H9 (cell line): ENCODE results near the gene DCAF5. TPM values are rescaled to one million over a fixed set of nuclear protein-coding genes. Genes with fewer than 3 reads are reported as not detected.

Experiments
- DNase-seq: peaks from one replicate; pipeline ENCODE4 v3.0.0-alpha.2; 2017
- H2AFZ ChIP-seq: one replicate; pipeline ENCODE4 v1.6.1; 2013; ENCODE audit warnings: mild to moderate bottlenecking, low read length, control low read depth, moderate library complexity
- H2AK5ac ChIP-seq: 2 replicates; pipeline ENCODE4 v1.6.1; 2013; ENCODE audit warnings: low read length, control low read depth, mixed read lengths; ENCODE audit not compliant: insufficient read length
- H2BK120ac ChIP-seq: one replicate; pipeline ENCODE4 v1.6.1; 2013; ENCODE audit warnings: low read depth, mild to moderate bottlenecking, low read length, control low read depth, inconsistent platforms; ENCODE audit not compliant: poor library complexity, severe bottlenecking
- H2BK12ac ChIP-seq: 2 replicates; pipeline ENCODE4 v1.6.1; 2013; ENCODE audit warnings: low read length, control low read depth, mixed read lengths, low read depth; ENCODE audit not compliant: insufficient read length
- H2BK15ac ChIP-seq: 2 replicates; pipeline ENCODE4 v1.6.1; 2013; ENCODE audit warnings: low read depth, low read length, control low read depth
- H2BK20ac ChIP-seq: one replicate; pipeline ENCODE4 v1.6.1; 2013; ENCODE audit warnings: low read depth, mild to moderate bottlenecking, low read length, control low read depth, inconsistent platforms; ENCODE audit not compliant: poor library complexity, severe bottlenecking
- H2BK5ac ChIP-seq: 2 replicates; pipeline ENCODE4 v1.6.1; 2013; ENCODE audit warnings: low read length, control low read depth, mixed read lengths; ENCODE audit not compliant: insufficient read length
- H3K14ac ChIP-seq: 2 replicates; pipeline ENCODE4 v1.6.1; 2013; ENCODE audit warnings: low read length, control low read depth; ENCODE audit not compliant: insufficient read depth
- H3K18ac ChIP-seq: 2 replicates; pipeline ENCODE4 v1.6.1; 2013; ENCODE audit warnings: low read depth, mild to moderate bottlenecking, mixed read lengths, low read length, control low read depth; ENCODE audit not compliant: insufficient read length
- H3K23ac ChIP-seq: 2 replicates; pipeline ENCODE4 v1.6.1; 2013; ENCODE audit warnings: low read length, control low read depth, mixed read lengths, low read depth; ENCODE audit not compliant: insufficient read length
- H3K23me2 ChIP-seq: 2 replicates; pipeline ENCODE4 v1.6.1; 2013; ENCODE audit warnings: low read depth, mild to moderate bottlenecking, mixed read lengths, low read length, control low read depth; ENCODE audit not compliant: insufficient read length, poor library complexity, severe bottlenecking
- H3K27ac ChIP-seq: 2 replicates; pipeline ENCODE4 v1.5.1; 2013; ENCODE audit warnings: low read length, control low read depth, mixed read lengths, low read depth; ENCODE audit not compliant: insufficient read length
- H3K27me3 ChIP-seq: 2 replicates; pipeline ENCODE4 v1.6.1; 2013; ENCODE audit warnings: low read length, control low read depth, inconsistent platforms; ENCODE audit not compliant: insufficient read depth
- H3K4ac ChIP-seq: 2 replicates; pipeline ENCODE4 v1.6.1; 2013; ENCODE audit warnings: low read depth, mild to moderate bottlenecking, control low read depth, inconsistent platforms, low read length, moderate library complexity
- H3K4me1 ChIP-seq: 2 replicates; pipeline ENCODE4 v1.6.1; 2013; ENCODE audit warnings: low read length, control low read depth, inconsistent platforms; ENCODE audit not compliant: insufficient read depth
- H3K4me2 ChIP-seq: 2 replicates; pipeline ENCODE4 v1.6.1; 2013; ENCODE audit warnings: low read length, control low read depth, mixed read lengths; ENCODE audit not compliant: insufficient read length, insufficient read depth
- H3K56ac ChIP-seq: 2 replicates; pipeline ENCODE4 v1.6.1; 2013; ENCODE audit warnings: low read depth, mild to moderate bottlenecking, mixed read lengths, low read length, control low read depth; ENCODE audit not compliant: insufficient read length
- H3K79me1 ChIP-seq: 2 replicates; pipeline ENCODE4 v1.6.1; 2013; ENCODE audit warnings: low read depth, mild to moderate bottlenecking, moderate library complexity, low read length, control low read depth, inconsistent platforms; ENCODE audit not compliant: insufficient read depth, poor library complexity, severe bottlenecking
- H3K79me2 ChIP-seq: 2 replicates; pipeline ENCODE4 v1.6.1; 2013; ENCODE audit warnings: low read length, control low read depth, inconsistent platforms; ENCODE audit not compliant: insufficient read depth
- H3K9ac ChIP-seq: 2 replicates; pipeline ENCODE4 v1.6.1; 2013; ENCODE audit warnings: low read length, control low read depth, mixed read lengths; ENCODE audit not compliant: insufficient read length; ENCODE audit errors: extremely low read depth
- H3K9me3 ChIP-seq: one replicate; pipeline ENCODE4 v1.6.1; 2013; ENCODE audit warnings: low read depth, low read length, inconsistent platforms; ENCODE audit not compliant: control insufficient read depth
- H3T11ph ChIP-seq: one replicate; pipeline ENCODE4 v1.6.1; 2013; ENCODE audit warnings: mild to moderate bottlenecking, low read length, control low read depth, inconsistent platforms
- H4K20me1 ChIP-seq: one replicate; pipeline ENCODE4 v1.6.1; 2013; ENCODE audit not compliant: control insufficient read depth, insufficient read length, insufficient read depth
- H4K5ac ChIP-seq: 2 replicates; pipeline ENCODE4 v1.6.1; 2013; ENCODE audit warnings: low read depth, mild to moderate bottlenecking, mixed read lengths, low read length, control low read depth; ENCODE audit not compliant: insufficient read length
- H4K8ac ChIP-seq: replicated peaks from 2 replicates; pipeline ENCODE4 v1.6.1; 2013; ENCODE audit warnings: low read length, control low read depth, mixed read lengths, low read depth; ENCODE audit not compliant: insufficient read length
- H4K91ac ChIP-seq: 2 replicates; pipeline ENCODE4 v1.6.1; 2013; ENCODE audit warnings: low read depth, mild to moderate bottlenecking, moderate library complexity, mixed read lengths, low read length, control low read depth; ENCODE audit not compliant: insufficient read length
- H3K27ac Mint-ChIP-seq, 3 experiments: 2 replicates in 2 of 3; 3 replicates in 1 of 3; pipeline ENCODE4 v1.8.0; 2020 to 2021; ENCODE audit warnings: mixed read lengths in 3 of 3, mild to moderate bottlenecking in 1 of 3, moderate library complexity in 1 of 3
- H3K27me3 Mint-ChIP-seq: 2 replicates; pipeline ENCODE4 v1.8.0; 2021; ENCODE audit warnings: low read depth, mild to moderate bottlenecking, moderate library complexity, mixed read lengths
- H3K36me3 Mint-ChIP-seq, 3 experiments: 2 replicates in 2 of 3; 3 replicates in 1 of 3; pipeline ENCODE4 v1.8.0; 2020 to 2021; ENCODE audit warnings: low read depth in 3 of 3, mixed read lengths in 3 of 3; ENCODE audit not compliant: insufficient read depth in 1 of 3
- H3K4me1 Mint-ChIP-seq, 2 experiments: 2 replicates each; pipeline ENCODE4 v1.8.0; 2020; ENCODE audit warnings: mixed read lengths in 2 of 2
- H3K4me3 Mint-ChIP-seq, 2 experiments: 2 replicates in 1 of 2; 3 replicates in 1 of 2; pipeline ENCODE4 v1.8.0; 2020 to 2021; ENCODE audit warnings: mild to moderate bottlenecking in 2 of 2, mixed read lengths in 2 of 2, moderate library complexity in 1 of 2
- H3K9me3 Mint-ChIP-seq, 2 experiments: 2 replicates in 1 of 2; 3 replicates in 1 of 2; pipeline ENCODE4 v1.8.0; 2020; ENCODE audit warnings: mild to moderate bottlenecking in 2 of 2, mixed read lengths in 2 of 2, moderate library complexity in 1 of 2
- CTCF ChIP-seq: fragments of 200-600 bp; sonication (generic); conservative IDR thresholded peaks from 3 replicates; pipeline ENCODE4 v1.8.0; 2021; ENCODE audit warnings: antibody characterized with exemption, mild to moderate bottlenecking
- WGBS: extraction: QIAGEN DNeasy Blood & Tissue Kit; methylation state at CpG from one replicate; pipeline ENCODE4 v1.1.7; 2013; ENCODE audit warnings: missing lambda C conversion rate, low lambda C conversion rate, mixed read lengths; ENCODE audit not compliant: insufficient read length; ENCODE audit errors: extremely low coverage; 5-methylcytosine and 5-hydroxymethylcytosine counted together
- total RNA-seq: library from RNA; stranded (reverse); gene quantifications from 2 replicates; pipeline ENCODE4 v1.2.1, GENCODE V29; 2021

Gene DCAF5
- total RNA-seq, 1 experiment from 2014 or later, result 31.4 TPM

- no peak overlapping the region for H3K18ac ChIP-seq
- no peak overlapping the region for H4K91ac ChIP-seq
- peaks cover 2% of the 10 kb centered on the region; the same call in 1 of the 2 replicates for H3K27me3 Mint-ChIP-seq
- H3T11ph ChIP-seq, result no peak overlapping the region
- no peak overlapping the region for H2BK5ac ChIP-seq
- H3K79me2 ChIP-seq, result no peaks in the 10 kb centered on the region
- no peaks in the 10 kb centered on the region; a peak in 1 of 7 replicates for H3K36me3 Mint-ChIP-seq
- H3K27ac ChIP-seq, result no peak overlapping the region
- no peak overlapping the region for H3K14ac ChIP-seq
- H3K4ac ChIP-seq, result no peak overlapping the region
- H2AK5ac ChIP-seq, result no peak overlapping the region
- peaks cover 1% of the 10 kb centered on the region; the same call in 1 of the 2 replicates for H3K4me1 ChIP-seq
- no CpG with 5 or more reads among the region's 2 CpGs for WGBS
- no peak overlapping the region for H3K4me2 ChIP-seq
- no peaks in the 10 kb centered on the region for H4K20me1 ChIP-seq
- H3K9me3 ChIP-seq, result no peaks in the 10 kb centered on the region
- TF ChIP-seq CTCF, result no peak
- H3K9me3 Mint-ChIP-seq, result no peaks in the 10 kb centered on the region; a peak in 1 of 5 replicates
- no peak overlapping the region for H2BK120ac ChIP-seq
- H3K56ac ChIP-seq, result no peak overlapping the region
- H3K79me1 ChIP-seq, result no peaks in the 10 kb centered on the region
- peaks cover 31% of the 10 kb centered on the region in 2 experiments for H3K4me1 Mint-ChIP-seq
- peak overlapping the region in 1 of 3 experiments; percentile 41; a peak in 1 of 7 replicates for H3K27ac Mint-ChIP-seq
- H2AFZ ChIP-seq, result no peak overlapping the region
- H4K8ac ChIP-seq, result no peak overlapping the region
- no peak overlapping the region for H2BK15ac ChIP-seq
- no peak overlapping the region for H3K9ac ChIP-seq
- no peak overlapping the region for H3K4me3 Mint-ChIP-seq
- no peak overlapping the region for H3K23ac ChIP-seq
- no peaks in the 10 kb centered on the region for H3K23me2 ChIP-seq
- H4K5ac ChIP-seq, result no peak overlapping the region
- DNase-seq, result no peak
- H3K27me3 ChIP-seq, result no peaks in the 10 kb centered on the region
- H2BK12ac ChIP-seq, result no peak overlapping the region
- no peak overlapping the region for H2BK20ac ChIP-seq
These were observed 151.5 kb downstream of the DCAF5 start for GRCh38 chr14:69001375-69001774.

Other genes starting within 250 kb of the DCAF5 start
- 218 and 219 TPM in 2 replicates for gene ACTN1, start 173.8 kb downstream of the DCAF5 start, total RNA-seq
- 19.6 and 20.0 TPM in 2 replicates for gene EXD2, start 38.4 kb upstream of the DCAF5 start, total RNA-seq
- 2.3 and 3.0 TPM in 2 replicates for gene GALNT16, start 107.0 kb upstream of the DCAF5 start, total RNA-seq
- gene ERH, start 245.2 kb upstream of the DCAF5 start, total RNA-seq, result 428 and 443 TPM in 2 replicates
- 39.8 and 42.2 TPM in 2 replicates for gene SLC39A9, start 245.6 kb upstream of the DCAF5 start, total RNA-seq